HK-2 (cell line): ENCODE results near the gene ERMAP.

Experiments
- DNase-seq: peaks from one replicate; pipeline ENCODE4 v3.0.0-alpha.2; 2018; ENCODE audit not compliant: unreplicated experiment

The ERMAP gene

DNA sequence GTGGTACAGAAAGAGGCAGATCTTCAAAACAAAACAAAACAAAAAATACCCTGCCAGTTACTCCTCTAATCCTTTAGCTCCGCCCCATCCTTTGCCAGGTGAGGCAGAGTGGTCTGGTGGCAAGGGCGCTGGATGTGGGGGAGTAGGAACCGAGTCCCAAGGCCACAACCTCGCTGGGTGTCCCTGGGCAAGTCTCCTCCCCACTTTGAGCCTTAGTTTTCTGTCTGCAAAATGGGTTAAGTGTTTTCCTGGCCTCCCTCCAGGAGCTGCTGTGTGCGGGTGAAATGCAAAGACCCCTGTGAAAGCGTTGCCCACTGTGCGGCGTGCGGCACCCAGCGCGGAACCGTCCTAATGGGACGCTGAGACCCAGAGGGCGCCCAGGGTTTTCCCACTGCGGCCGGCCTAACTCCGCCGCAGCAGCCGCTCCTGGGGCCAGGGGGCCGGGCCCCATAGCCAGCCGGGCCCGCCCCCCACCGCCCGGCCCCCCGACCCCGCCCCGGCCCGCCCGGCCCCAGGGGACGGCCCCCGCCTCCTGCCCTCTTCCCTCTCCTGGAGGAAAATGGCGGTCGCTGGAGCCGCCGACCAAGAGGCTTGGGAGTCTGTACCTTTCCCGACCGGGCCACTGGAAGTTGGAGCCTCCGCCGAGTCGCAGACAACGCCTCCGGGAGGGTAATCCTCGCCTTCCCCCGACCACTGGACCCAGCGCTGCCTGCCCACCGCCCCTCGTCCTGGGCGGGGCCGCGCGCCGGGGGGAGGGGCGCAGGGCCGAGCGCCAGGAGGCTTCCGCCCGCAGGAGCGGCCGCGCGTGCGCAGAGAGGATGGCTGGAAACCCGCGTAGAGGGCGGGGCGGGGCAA lies at the start of gene ERMAP, which contains the start of gene SVBP:
TSS of gene ERMAP (plus strand) at position 538 of the 855 bp plus-strand sequence. CDS start 13,327 bp downstream, outside the sequence.
TSS of gene SVBP (minus strand) at position 813 of the 855 bp plus-strand sequence. CDS start 853 bp downstream, outside the sequence.
- peak; percentile 95 for DNase-seq

GRCh38 chr1:42767510-42768000 lies 49.4 kb upstream of the ERMAP start:
- DNase-seq = no peak

DNA sequence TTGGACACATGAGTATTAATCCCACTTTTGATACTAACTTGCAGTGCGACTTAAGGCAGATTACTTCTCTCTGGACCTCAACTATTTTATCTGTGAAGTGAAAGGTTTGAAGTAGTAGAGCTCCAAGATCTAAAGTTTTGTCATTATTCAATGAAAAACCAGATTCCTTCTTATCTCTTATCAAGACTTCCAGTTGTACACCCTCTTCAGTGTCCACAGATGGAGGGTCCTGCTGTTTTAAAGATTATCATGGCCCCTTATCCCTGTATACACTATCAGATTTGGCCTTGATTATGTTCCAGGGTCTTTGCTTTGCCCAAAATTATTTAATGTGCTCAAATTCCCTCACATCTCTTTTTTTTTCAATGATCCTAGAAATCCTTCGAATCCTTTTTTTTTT lies 48.8 kb upstream of the ERMAP start:
- DNase-seq = no peak

GRCh38 chr1:42769811-42770210 lies 47.1 kb upstream of the ERMAP start:
- no peak for DNase-seq

DNA sequence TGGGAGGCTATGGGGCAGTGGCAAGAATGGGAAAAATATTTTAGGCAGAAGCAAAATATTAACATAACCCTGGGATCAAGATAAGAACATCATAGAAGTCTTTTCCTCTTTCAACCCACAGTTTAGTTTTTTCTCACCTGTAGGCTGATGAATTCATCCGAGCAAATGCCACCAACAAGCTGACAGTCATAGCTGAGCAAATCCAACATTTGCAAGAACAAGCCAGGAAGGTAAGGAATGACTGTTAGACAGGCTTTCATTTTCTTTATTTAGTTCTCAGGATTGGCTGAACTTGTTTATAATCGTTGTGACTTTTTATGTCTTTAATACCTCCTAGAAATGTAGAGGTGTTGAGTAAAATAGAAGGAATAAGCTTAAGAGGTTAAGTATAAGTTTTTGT lies 43.5 kb upstream of the ERMAP start:
- DNase-seq = no peak

DNA sequence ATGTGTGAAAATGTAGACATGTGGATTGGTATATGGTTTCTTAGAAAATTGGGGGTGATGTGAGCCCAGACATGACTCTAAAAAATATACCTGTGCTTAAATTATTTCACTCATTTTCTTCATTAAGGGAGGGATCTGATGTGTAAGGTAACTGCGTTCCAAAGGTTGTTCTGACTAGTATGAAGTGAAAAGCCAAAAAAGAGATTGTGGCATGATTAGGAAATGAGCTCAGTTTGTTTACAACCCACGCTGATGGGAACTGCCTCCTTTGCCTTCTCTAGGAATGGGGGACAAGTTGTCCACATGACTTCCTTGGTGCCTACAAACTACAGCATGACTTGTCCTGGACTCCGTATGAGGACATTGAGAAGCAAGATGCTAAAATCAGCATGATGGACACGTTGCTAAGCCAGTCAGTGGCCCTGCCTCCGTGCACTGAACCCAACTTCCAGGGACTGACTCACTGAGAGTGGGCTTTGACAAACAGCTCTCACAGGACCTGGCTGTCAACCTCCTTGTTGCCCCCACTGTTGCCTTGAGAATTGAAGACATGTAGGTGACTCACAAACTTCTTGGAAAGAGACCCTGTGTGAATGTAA lies 41.9 kb upstream of the ERMAP start:
- no peak for DNase-seq

DNA sequence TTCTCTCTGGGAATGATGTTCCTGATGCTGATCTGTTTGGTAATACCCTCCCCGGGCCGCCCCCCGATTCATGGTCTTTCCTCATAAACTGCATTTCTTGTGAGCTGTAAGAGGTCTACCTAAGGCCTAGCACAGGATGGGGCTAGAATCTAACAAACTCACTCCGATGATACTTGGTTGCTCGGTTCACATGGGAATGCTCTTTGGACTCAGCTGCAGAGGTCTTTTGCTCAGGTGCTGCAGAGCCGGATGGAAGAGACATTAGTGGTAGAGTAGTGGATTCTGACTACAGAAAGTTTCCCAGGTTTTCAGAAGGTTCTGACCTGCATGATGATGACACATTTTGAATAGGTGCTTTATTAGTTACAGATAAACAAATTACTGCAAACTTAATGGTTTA lies 40.4 kb upstream of the ERMAP start:
- no peak for DNase-seq

GRCh38 chr1:42777852-42778251 lies 39.1 kb upstream of the ERMAP start:
- peak; percentile 8 for DNase-seq

GRCh38 chr1:42779725-42780124 lies 37.2 kb upstream of the ERMAP start:
- DNase-seq = no peak

- DNase-seq = no peak
Measured at GRCh38 chr1:42780176-42780575, 36.7 kb upstream of the ERMAP start.

DNA sequence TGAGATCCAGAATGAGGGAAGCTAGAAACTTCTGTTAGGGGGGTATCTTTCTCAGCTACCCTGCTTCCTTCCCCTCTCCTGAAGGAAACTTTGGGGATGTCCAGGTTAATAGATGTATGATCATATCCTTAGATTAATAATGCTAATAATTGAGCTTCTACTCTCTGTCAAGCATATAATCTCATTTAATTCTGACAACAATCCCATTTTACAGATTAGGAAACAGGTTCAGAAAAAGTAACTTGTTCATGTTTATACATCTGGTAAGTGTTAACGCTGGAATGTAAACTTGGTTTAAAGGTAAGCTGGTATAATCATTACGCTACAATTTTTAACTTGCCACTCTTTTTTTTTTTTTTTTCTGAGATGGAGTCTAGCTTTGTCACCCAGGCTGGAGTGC lies 33.8 kb upstream of the ERMAP start:
- DNase-seq = no peak

DNA sequence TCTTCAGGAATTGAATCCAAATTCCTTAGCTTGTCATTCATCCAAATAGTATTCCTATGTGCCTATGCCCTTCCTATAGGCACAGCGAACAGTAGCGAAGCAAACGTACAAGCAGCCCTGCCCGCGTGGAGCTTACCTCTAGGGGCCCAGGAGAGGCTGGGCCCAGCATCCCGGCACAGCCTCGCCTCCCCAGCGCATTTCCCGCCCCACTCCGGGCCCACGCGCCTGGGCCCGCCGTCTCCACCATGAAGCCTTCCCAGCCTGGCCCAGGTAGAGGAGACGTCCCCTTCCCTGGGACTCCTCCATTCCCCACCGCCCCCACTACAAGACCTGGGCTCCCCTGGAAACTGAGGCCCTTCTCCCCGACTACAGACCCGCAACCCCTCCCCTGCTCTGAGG lies 32.4 kb upstream of the ERMAP start:
- DNase-seq = no peak

DNA sequence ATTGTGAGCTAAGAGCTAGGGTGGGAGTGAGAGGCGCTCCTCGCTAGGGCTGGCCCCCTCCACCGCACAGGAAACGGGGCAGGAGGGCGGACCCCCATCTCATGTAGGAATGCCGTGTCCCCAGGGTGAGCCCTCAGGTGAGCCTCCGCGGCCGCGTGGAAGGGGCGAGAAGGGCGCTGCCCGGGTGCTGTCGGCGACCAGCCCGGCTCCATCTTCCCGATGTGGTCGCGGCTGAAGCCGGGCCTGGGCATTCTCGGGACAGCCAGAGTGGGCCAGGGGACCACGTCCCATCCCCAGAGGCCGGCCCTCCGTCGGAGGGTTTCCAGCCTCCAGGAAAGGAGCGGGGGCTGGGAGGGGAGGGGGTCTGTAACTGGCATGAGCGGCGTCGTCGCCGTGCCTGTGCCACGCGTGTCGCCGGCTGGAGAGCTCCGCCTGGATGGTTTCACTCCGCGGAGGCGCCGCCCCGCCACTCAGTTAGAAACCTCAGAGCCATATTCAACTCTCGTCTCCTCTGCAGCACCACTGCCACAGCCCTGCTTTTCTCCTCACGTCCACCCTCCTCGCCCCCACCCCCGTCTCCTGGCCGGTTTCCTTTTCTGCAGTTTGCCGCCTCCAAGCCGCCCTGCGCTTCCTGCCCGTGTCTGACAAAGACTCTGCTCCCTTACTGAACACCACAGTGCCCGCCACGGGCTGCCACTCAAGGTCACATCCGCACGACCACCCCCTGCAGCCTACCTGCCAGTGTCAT lies 31.8 kb upstream of the ERMAP start, which contains the start of gene TMEM269:
TSS of gene TMEM269 (plus strand) at position 46 of the 748 bp plus-strand sequence. CDS start 4,903 bp downstream, outside the sequence.
- DNase-seq = no peak

- DNase-seq = no peak
Measured at GRCh38 chr1:42786097-42786496, 30.8 kb upstream of the ERMAP start.

- no peak for DNase-seq
Measured at GRCh38 chr1:42788021-42788420, 28.9 kb upstream of the ERMAP start.

DNA sequence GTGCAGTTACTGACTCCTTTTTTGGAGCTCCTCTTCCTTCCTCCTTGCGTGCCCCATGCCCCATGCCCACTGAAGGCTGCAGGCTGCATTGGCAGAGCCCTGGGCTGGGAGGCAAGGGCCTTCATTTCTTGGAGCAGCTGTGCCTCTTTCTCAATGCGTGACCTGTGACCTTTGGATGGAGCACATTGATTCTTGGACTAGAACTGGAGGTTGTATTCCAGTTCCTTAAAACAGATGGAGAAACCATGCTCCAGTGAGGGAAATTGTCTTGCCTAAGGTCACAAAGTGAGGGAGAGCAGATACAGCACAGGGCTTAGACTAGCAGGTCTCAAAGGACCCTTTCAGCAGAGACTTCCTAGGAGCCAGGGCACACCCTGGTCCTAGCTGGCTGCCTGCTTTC lies 23.1 kb upstream of the ERMAP start:
- DNase-seq = no peak

- DNase-seq = no peak
Measured at GRCh38 chr1:42797414-42797813, 19.5 kb upstream of the ERMAP start.

GRCh38 chr1:42797979-42798378 lies 18.9 kb upstream of the ERMAP start:
- DNase-seq = no peak

DNA sequence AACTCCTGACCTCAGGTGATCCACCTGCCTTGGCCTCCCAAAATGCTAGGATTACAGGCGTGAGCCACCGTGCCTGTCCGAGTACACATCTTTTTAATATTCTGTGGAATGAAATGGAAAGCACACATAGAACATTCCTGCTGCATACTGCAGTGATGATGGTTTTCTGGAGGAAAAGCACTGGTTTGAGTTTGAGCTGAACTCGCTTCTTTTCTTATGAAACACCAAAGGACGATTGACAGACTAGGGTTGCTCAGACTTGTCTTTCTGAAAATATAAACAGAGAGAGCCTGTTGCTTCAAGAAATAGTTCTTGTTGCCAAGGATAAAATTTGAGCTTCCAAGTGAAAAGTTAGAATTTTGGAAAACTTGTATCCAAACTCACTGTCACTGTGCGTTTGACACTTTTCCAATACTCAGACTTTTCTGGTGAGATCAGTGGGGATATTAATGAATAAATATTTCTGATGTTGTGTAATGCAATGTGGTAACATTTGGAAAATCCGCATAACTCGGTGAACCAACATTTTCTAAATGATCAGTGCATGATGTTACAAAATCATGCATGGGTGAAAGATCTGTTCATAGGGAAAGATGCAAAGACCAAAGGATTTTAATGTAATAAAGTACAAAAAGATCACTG lies 15.0 kb upstream of the ERMAP start:
- DNase-seq = no peak

- no peak for DNase-seq
Measured at GRCh38 chr1:42806171-42806570, 10.8 kb upstream of the ERMAP start.

DNA sequence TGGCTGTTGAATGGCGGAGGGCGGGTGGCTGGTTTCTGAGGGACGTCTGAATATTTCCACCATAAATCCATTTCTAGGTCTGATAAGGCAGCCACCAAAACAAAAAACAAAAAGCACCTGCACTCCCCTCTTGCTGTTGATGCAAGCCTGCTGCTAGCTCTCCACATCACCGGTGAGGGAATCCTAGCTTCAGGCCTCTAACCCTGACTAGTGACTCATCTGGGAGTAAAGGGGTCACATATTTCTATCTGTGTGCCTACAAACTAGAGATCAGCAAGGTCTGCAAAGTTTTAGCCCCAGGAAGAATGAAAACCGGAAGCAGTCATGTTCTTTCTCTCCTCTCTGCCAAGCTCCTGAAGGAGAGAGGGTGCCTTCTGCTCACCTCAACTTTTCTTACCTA lies 10.3 kb upstream of the ERMAP start:
- no peak for DNase-seq
